ENCODE measurements around the gene SMARCE1. TPM values are rescaled to one million over a fixed set of nuclear protein-coding genes. Genes with fewer than 3 reads are reported as not detected.

The SMARCE1 gene
- total and polyA plus RNA-seq, 2 of the 4 experiments (the other 2 are of a cell fraction): 66.2 to 119 TPM

- Histone ChIP-seq H2AFZ (replicated peaks; ENCODE audit: low read length, poor library complexity) (no peak overlapping the region), H2AK9ac (replicated peaks; ENCODE audit: low read depth, low read length, poor library complexity) (no peak overlapping the region), H3K18ac (ENCODE audit: low read depth, low read length) (no peak overlapping the region), H3K9me3 (ENCODE audit: control insufficient read depth, insufficient read depth, low read length) (peaks cover 4% of the 10 kb centered on the region; the same call in 1 of the 2 replicates), H3K4ac (ENCODE audit: low read depth, low read length) (no peak overlapping the region), H2BK120ac (ENCODE audit: low read depth, low read length) (no peak overlapping the region), H3K56ac (ENCODE audit: extremely low read depth, insufficient read depth, low read length) (no peak overlapping the region), H3K79me1 (ENCODE audit: low read depth in 1 of 2, low read length in 2 of 2) (no peaks in the 10 kb centered on the region), H2BK5ac (ENCODE audit: low read depth, low read length, poor library complexity, severe bottlenecking) (no peak overlapping the region), H2BK15ac (ENCODE audit: low read depth, low read length) (no peak overlapping the region), H2BK20ac (ENCODE audit: low read depth, low read length) (no peak overlapping the region), H3K36me3 (ENCODE audit: control insufficient read depth, insufficient read depth, low read length) (no peaks in the 10 kb centered on the region), H3K27ac (ENCODE audit: insufficient read depth, low read length) (no peak overlapping the region), H3K9me1 (ENCODE audit: insufficient read depth, low read length) (no peaks in the 10 kb centered on the region), H2AK5ac (ENCODE audit: low read depth, low read length) (no peak overlapping the region), H3K4me3 (ENCODE audit: insufficient read depth, low read depth, low read length) (no peak overlapping the region), H4K20me1 (ENCODE audit: insufficient read depth, low read length) (no peaks in the 10 kb centered on the region), H3K4me1 (ENCODE audit: control insufficient read depth, insufficient read depth, low read length) (no peaks in the 10 kb centered on the region), H4K8ac (ENCODE audit: low read depth in 2 of 2, low read length in 2 of 2) (no peak overlapping the region), H3K14ac (replicated peaks; ENCODE audit: low read depth, low read length) (no peak overlapping the region), H3K4me2 (ENCODE audit: low read depth, low read length) (no peak overlapping the region), H3K27me3 (ENCODE audit: control insufficient read depth, insufficient read depth, low read length) (peaks cover 48% of the 10 kb centered on the region), H3K9ac (ENCODE audit: low read depth, low read length) (no peak overlapping the region), H4K5ac (ENCODE audit: low read depth, low read length) (no peak overlapping the region), H3K23ac (ENCODE audit: low read depth, low read length) (no peak overlapping the region), H4K91ac (ENCODE audit: insufficient read depth, low read depth, low read length) (no peak overlapping the region)
- BruUV-seq (replicated peaks): no TSS peak
- CTCF ChIA-PET: no interaction called here
- dilution Hi-C loops (cut with HindIII; ENCODE audit: low sequenced_read_pairs, unreplicated experiment) (no loop called here), in situ Hi-C loops (cut with MboI; ENCODE audit: low sequenced_read_pairs) (no loop called here), intact Hi-C loops (cut with micrococcal nuclease) (no loop called here)
- ATAC-seq (ENCODE audit: low read depth): no peak
- TF ChIP-seq MAFK (IDR thresholded peaks at IDR 0.05; ENCODE audit: low read depth, low read length) (no peak), SMC3 (IDR thresholded peaks at IDR 0.05; ENCODE audit: low read depth, low read length) (no peak), NFE2L2 (IDR thresholded peaks at IDR 0.05; ENCODE audit: low read depth, low read length) (no peak), FOS (IDR thresholded peaks at IDR 0.05; ENCODE audit: low read depth, low read length) (no peak), USF2 (IDR thresholded peaks at IDR 0.05; ENCODE audit: low read depth, low read length) (no peak), RAD21 (IDR thresholded peaks at IDR 0.05; ENCODE audit: low read length) (no peak)
- no peak for DNase-seq
- POLR2A ChIA-PET (ENCODE audit: unreplicated experiment): no interaction called here
These were observed 18.7 kb upstream of the SMARCE1 start for GRCh38 chr17:40666331-40666730.

Measured in IMR-90 (cell line).